Activated CD8-positive, alpha-beta T cell treated with anti-CD3 and anti-CD28 coated beads, Interleukin-2, amount 10 ng/mL, durations not matched to agents 7 days and 5 days (primary cell): ENCODE measurements around the gene INTS6L. TPM values are rescaled to one million over a fixed set of nuclear protein-coding genes. Genes with fewer than 3 reads are reported as not detected.

Experiments
- ATAC-seq: fragments of 150-1000 bp; cut with Tn5 transposase; one replicate; pipeline ENCODE4 v1.10.0; 2021; ENCODE audit warnings: moderate library complexity
- CTCF ChIA-PET: fragments of 350-600 bp; sonication (Branson Sonifier 250); formaldehyde crosslinking; loops from one replicate; lab custom pipeline; 2021; ENCODE audit warnings: antibody characterized with exemption; lab: Charles Lee
- POLR2A ChIA-PET: fragments of 350-600 bp; sonication (Branson Sonifier 250); formaldehyde crosslinking; loops from one replicate; lab custom pipeline; 2021; ENCODE audit warnings: antibody characterized with exemption; lab: Charles Lee
- DNase-seq: peaks from one replicate; pipeline ENCODE4 v3.0.0-alpha.2; 2020
- H3K27ac Mint-ChIP-seq: one replicate; pipeline ENCODE4 v1.8.0; 2021; ENCODE audit warnings: mild to moderate bottlenecking, mixed read lengths
- H3K27me3 Mint-ChIP-seq: one replicate; pipeline ENCODE4 v1.8.0; 2021; ENCODE audit warnings: low read depth, mixed read lengths
- H3K36me3 Mint-ChIP-seq: one replicate; pipeline ENCODE4 v1.8.0; 2021; ENCODE audit warnings: low read depth, mixed read lengths
- H3K4me1 Mint-ChIP-seq: one replicate; pipeline ENCODE4 v1.8.0; 2021; ENCODE audit warnings: low read depth, mixed read lengths
- H3K4me3 Mint-ChIP-seq: one replicate; pipeline ENCODE4 v1.8.0; 2021; ENCODE audit warnings: mild to moderate bottlenecking, mixed read lengths
- H3K9me3 Mint-ChIP-seq: one replicate; pipeline ENCODE4 v1.8.0; 2022; ENCODE audit warnings: mixed read lengths; ENCODE audit not compliant: insufficient read depth
- total RNA-seq, 2 experiments: library from RNA; stranded (reverse); gene quantifications; one replicate each; pipeline ENCODE4 v1.2.3, GENCODE V29; 2021

INTS6L gene
- total RNA-seq, 2 experiments from 2014 or later, result 24.4 to 24.9 TPM

GRCh38 chrX:135528756-135529155 lies 8.3 kb downstream of the INTS6L start:
- no peak overlapping the region for H3K4me3 Mint-ChIP-seq
- H3K4me1 Mint-ChIP-seq, result peaks cover 31% of the 10 kb centered on the region
- no peak for DNase-seq
- ChIA-PET POLR2A (no interaction called here), CTCF (no interaction called here)
- no peaks in the 10 kb centered on the region for H3K9me3 Mint-ChIP-seq
- no peaks in the 10 kb centered on the region for H3K27me3 Mint-ChIP-seq
- H3K36me3 Mint-ChIP-seq, result peaks cover 32% of the 10 kb centered on the region
- no peak overlapping the region for H3K27ac Mint-ChIP-seq
- ATAC-seq, result no peak

GRCh38 chrX:135530097-135530496 lies 9.6 kb downstream of the INTS6L start:
- ATAC-seq (no peak), DNase-seq (no peak)
- H3K9me3 Mint-ChIP-seq, result no peaks in the 10 kb centered on the region
- no peaks in the 10 kb centered on the region for H3K27me3 Mint-ChIP-seq
- POLR2A ChIA-PET, result no interaction called here
- no peak overlapping the region for H3K4me3 Mint-ChIP-seq
- H3K36me3 Mint-ChIP-seq, result peaks cover 29% of the 10 kb centered on the region
- peaks cover 19% of the 10 kb centered on the region for H3K4me1 Mint-ChIP-seq
- CTCF ChIA-PET, result interaction anchor here (2.1 kb wide), 1 partner anchor 13 kb away, joined by 9 read pairs; no protein-coding TSS in a partner anchor
- no peak overlapping the region for H3K27ac Mint-ChIP-seq

- ATAC-seq (no peak), DNase-seq (no peak)
- Mint-ChIP-seq H3K4me3 (no peak overlapping the region), H3K4me1 (peaks cover 31% of the 10 kb centered on the region), H3K9me3 (no peaks in the 10 kb centered on the region), H3K27me3 (no peaks in the 10 kb centered on the region), H3K36me3 (peaks cover 26% of the 10 kb centered on the region), H3K27ac (no peak overlapping the region)
- CTCF ChIA-PET, result interaction anchor here (1.7 to 2.1 kb wide), 2 partner anchors 10 to 11 kb away, joined by 6 to 9 read pairs; no protein-coding TSS in a partner anchor
- POLR2A ChIA-PET, result interaction anchor here (1.6 kb wide), 1 partner anchor 11 kb away, joined by 3 read pairs; the partner anchor contains the start of gene INTS6L
Observed at GRCh38 chrX:135531813-135532212, 11.4 kb downstream of the INTS6L start.

GRCh38 chrX:135535077-135535940 lies 14.8 kb downstream of the INTS6L start:
- H3K4me3 Mint-ChIP-seq, result no peak overlapping the region
- ChIA-PET CTCF (no interaction called here), POLR2A (no interaction called here)
- no peaks in the 10 kb centered on the region for H3K27me3 Mint-ChIP-seq
- ATAC-seq (no peak), DNase-seq (no peak)
- peaks cover 35% of the 10 kb centered on the region for H3K4me1 Mint-ChIP-seq
- peaks cover 31% of the 10 kb centered on the region for H3K36me3 Mint-ChIP-seq
- no peaks in the 10 kb centered on the region for H3K9me3 Mint-ChIP-seq
- no peak overlapping the region for H3K27ac Mint-ChIP-seq

GRCh38 chrX:135536877-135537276 lies 16.4 kb downstream of the INTS6L start:
- Mint-ChIP-seq H3K27me3 (no peaks in the 10 kb centered on the region), H3K9me3 (no peaks in the 10 kb centered on the region), H3K27ac (peak overlapping the region; percentile 48), H3K36me3 (peaks cover 21% of the 10 kb centered on the region), H3K4me1 (peaks cover 24% of the 10 kb centered on the region), H3K4me3 (no peak overlapping the region)
- ATAC-seq (peak; percentile 67), DNase-seq (peak; percentile 21)
- ChIA-PET POLR2A (interaction anchor here (0.8 kb wide), 1 partner anchor 12 kb away, joined by 3 read pairs; no protein-coding TSS in a partner anchor), CTCF (interaction anchor here (1.3 kb wide), 1 partner anchor 12 kb away, joined by 4 read pairs; no protein-coding TSS in a partner anchor)

- POLR2A ChIA-PET, result no interaction called here
- Mint-ChIP-seq H3K27ac (no peak overlapping the region), H3K36me3 (peaks cover 31% of the 10 kb centered on the region), H3K4me3 (no peak overlapping the region), H3K4me1 (peaks cover 37% of the 10 kb centered on the region), H3K9me3 (no peaks in the 10 kb centered on the region), H3K27me3 (no peaks in the 10 kb centered on the region)
- ATAC-seq (no peak), DNase-seq (no peak)
- CTCF ChIA-PET, result no interaction called here
Observed at GRCh38 chrX:135541351-135541750, 20.9 kb downstream of the INTS6L start.

GRCh38 chrX:135543172-135543571 lies 22.7 kb downstream of the INTS6L start:
- ChIA-PET CTCF (interaction anchor here (1.2 to 3.5 kb wide), 7 partner anchors 10 to 49 kb away, joined by 3 to 14 read pairs (median 4); no protein-coding TSS in a partner anchor), POLR2A (no interaction called here)
- Mint-ChIP-seq H3K9me3 (no peaks in the 10 kb centered on the region), H3K4me3 (no peak overlapping the region), H3K27me3 (no peaks in the 10 kb centered on the region), H3K4me1 (peaks cover 28% of the 10 kb centered on the region), H3K36me3 (peaks cover 36% of the 10 kb centered on the region), H3K27ac (peak overlapping the region; percentile 35)
- no peak for ATAC-seq
- no peak for DNase-seq

- ChIA-PET POLR2A (interaction anchor here (1.3 kb wide), 1 partner anchor 23 kb away, joined by 5 read pairs; no protein-coding TSS in a partner anchor), CTCF (interaction anchor here (1.2 to 3.5 kb wide), 10 partner anchors 10 to 49 kb away, joined by 3 to 14 read pairs (median 4); no protein-coding TSS in a partner anchor)
- ATAC-seq, result peak; percentile 42
- Mint-ChIP-seq H3K36me3 (peaks cover 37% of the 10 kb centered on the region), H3K27ac (no peak overlapping the region), H3K4me3 (no peak overlapping the region), H3K9me3 (no peaks in the 10 kb centered on the region), H3K4me1 (peaks cover 25% of the 10 kb centered on the region), H3K27me3 (no peaks in the 10 kb centered on the region)
- peak; percentile 39 for DNase-seq
Observed at GRCh38 chrX:135543924-135544323, 23.5 kb downstream of the INTS6L start.

- H3K4me1 Mint-ChIP-seq, result peaks cover 22% of the 10 kb centered on the region
- DNase-seq, result no peak
- peaks cover 38% of the 10 kb centered on the region for H3K36me3 Mint-ChIP-seq
- H3K27me3 Mint-ChIP-seq, result no peaks in the 10 kb centered on the region
- H3K9me3 Mint-ChIP-seq, result no peaks in the 10 kb centered on the region
- ChIA-PET POLR2A (interaction anchor here (1.3 kb wide), 1 partner anchor 23 kb away, joined by 5 read pairs; no protein-coding TSS in a partner anchor), CTCF (interaction anchor here (1.2 to 3.5 kb wide), 7 partner anchors 11 to 29 kb away, joined by 3 to 14 read pairs (median 4); no protein-coding TSS in a partner anchor)
- peak; percentile 47 for ATAC-seq
- H3K27ac Mint-ChIP-seq, result peak overlapping the region; percentile 84
- H3K4me3 Mint-ChIP-seq, result no peak overlapping the region
Observed at GRCh38 chrX:135544338-135544948, 24.0 kb downstream of the INTS6L start.

GRCh38 chrX:135547767-135548166 lies 27.3 kb downstream of the INTS6L start:
- Mint-ChIP-seq H3K27me3 (no peaks in the 10 kb centered on the region), H3K9me3 (no peaks in the 10 kb centered on the region), H3K27ac (no peak overlapping the region), H3K4me3 (no peak overlapping the region), H3K4me1 (peaks cover 21% of the 10 kb centered on the region), H3K36me3 (peaks cover 48% of the 10 kb centered on the region)
- ATAC-seq, result no peak
- ChIA-PET POLR2A (no interaction called here), CTCF (no interaction called here)
- no peak for DNase-seq

- POLR2A ChIA-PET, result no interaction called here
Observed at GRCh38 chrX:135549519-135549918, 29.1 kb downstream of the INTS6L start.

More at GRCh38 chrX:135549519-135549918, 29.1 kb downstream of the INTS6L start:
- CTCF ChIA-PET, result no interaction called here
- Mint-ChIP-seq H3K27ac (no peak overlapping the region), H3K36me3 (peaks cover 47% of the 10 kb centered on the region), H3K27me3 (no peaks in the 10 kb centered on the region), H3K9me3 (no peaks in the 10 kb centered on the region), H3K4me1 (peaks cover 3% of the 10 kb centered on the region), H3K4me3 (no peak overlapping the region)
- ATAC-seq, result no peak
- DNase-seq, result no peak
